HuH-7 (cell line): ENCODE results near the gene PEX11B.
A peak's percentile ranks its signal among the peaks of the same experiment; 100 is the strongest.

Experiments used
- DNase-seq: peaks from one replicate; pipeline ENCODE4 v3.0.0; 2011; ENCODE audit warnings: low spot score

Gene PEX11B

GRCh38 chr1:145906954-145907753 lies 11.4 kb downstream of the PEX11B start:
- DNase-seq: no peak

DNA sequence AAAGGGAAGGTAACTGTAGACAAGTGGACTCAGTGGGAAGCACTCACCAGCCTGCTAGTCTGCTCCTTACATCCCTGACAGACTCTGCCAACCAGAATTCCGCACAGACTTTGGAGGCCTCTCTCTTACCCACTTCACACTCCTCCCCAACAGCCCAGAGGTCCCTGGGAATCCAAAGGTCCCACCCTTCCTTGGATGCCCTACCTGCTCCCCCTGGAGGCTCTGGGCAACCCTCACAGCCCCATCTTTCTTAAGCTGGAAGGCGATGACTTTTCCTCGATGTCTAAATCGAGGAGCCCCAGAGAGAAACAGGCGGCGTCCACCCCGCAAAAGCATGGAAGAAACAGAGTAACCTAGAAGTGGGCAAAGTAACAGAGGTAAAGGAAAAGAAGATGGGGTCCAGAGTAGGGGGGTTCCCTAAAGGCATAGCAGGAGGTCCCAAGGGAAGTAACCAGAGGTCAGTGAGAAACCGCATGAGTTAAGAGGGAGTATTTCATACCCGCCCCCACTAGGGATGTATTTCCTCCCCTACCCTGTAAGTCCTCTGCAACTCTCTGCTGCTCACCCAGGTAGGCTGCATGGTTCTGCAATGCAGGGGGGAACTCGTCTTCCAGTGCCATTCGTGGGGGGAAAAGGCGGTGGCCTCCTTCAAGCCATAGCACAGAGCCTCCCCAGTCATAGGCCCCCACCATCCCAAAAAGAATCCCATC lies 17.1 kb downstream of the PEX11B start:
- DNase-seq: no peak

- no peak for DNase-seq
Measured at GRCh38 chr1:145898756-145899155, 19.8 kb downstream of the PEX11B start.

- DNase-seq: no peak
Measured at GRCh38 chr1:145897969-145898368, 20.5 kb downstream of the PEX11B start.

DNA sequence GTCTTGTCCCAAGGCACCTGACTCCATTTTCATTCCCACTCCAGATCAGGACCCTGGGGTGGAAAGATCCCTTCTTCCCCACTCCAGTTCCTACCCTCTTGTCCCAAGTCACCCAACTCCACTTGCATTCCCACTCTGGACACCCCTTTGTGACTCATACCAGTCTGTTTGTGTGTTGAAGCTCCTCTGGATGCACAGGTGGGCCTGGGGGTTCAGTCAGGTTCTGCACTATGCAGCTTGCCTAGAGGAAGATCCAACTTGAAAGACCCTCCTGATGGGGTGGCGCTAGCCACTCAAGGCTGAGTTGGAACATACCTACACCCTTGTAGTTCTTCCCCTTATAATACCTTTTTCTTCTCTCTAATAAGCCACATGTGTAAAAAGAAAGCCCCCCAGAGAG lies 23.0 kb downstream of the PEX11B start:
- DNase-seq: no peak

DNA sequence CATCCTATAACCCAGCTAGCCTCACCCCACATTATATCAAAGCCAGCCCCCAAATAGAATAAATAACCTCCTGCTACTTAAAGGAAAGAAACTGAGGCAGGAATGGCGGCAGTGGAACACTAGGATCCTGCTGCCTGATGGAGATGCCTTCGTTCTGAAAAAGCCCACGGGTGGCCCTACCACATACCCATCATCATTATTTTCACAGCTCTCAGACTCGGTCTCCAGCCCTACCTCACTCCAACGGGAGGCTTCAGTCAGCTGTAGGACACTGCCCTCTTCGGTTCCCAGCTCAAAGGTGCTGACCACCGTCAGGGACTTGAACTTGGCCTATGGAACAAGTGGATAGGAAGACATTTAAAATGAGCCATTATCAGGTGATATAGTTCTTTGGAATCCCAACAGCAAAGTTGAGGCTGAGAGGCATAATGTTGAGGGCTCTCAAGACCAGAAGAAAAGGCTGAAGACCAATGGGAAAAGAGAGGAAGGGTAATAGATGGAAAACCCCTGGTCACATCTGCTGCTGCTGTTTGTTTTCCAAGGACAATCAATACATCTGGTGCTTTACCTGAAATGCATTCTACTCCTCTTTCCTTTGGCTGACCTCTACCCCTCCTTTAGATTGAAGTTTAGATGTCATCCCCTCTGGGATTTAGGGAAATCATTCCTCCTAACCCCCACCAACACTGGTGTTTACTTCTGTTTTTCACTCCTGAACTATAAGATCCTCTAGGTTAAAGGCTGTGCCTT lies 25.0 kb downstream of the PEX11B start:
- DNase-seq: no peak

DNA sequence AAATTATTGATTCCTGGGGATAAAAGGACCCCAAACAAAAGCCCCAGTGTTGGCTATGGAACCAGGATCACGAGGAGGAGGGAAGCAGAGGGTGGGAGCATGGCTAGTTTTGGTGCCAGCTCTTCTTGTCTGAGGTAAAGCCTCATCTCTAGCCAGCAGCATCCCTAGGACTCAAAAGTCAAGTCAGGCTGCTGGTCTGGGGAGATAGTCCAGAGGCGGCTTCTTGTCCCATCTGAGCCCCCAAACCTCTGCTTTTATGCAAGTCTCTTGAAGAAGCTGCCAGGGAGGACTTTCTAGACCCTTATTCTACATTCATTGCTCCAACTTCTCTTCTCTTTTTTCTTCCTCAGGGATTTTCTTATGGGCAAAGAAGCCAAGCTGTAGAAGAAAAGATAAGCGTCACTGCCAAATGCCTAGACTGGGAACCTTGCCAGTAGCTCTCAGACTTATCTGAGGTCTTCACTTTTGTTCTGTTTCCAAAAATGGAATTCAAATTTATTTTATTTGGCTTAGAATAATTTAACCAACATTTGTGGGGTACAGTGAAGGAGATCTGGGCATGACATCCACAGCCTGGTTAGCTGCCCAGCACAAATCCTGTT lies 25.9 kb downstream of the PEX11B start:
- DNase-seq: no peak

- peak; percentile 86 for DNase-seq
Measured at GRCh38 chr1:145891587-145892485, 26.7 kb downstream of the PEX11B start.

- no peak for DNase-seq
Measured at GRCh38 chr1:145891143-145891542, 27.4 kb downstream of the PEX11B start.

DNA sequence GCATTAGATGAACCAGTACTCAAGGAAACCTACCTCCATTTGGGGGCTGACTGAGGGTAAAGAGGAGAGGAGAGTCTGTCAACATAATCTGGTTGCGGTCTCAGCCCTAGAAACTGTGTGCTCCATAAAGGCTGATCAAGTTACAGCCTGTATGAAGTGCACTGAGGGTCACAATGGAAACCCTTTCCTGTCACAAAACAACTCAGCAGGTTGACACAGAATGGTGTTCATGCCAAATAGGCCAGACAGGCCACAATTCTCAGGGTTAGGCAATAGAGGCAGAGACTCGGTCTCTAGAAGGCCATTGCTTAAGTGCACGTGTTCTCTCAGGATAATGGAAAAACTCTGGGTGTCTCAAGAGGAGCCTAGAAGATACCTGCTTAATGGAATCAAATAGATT lies 28.8 kb downstream of the PEX11B start:
- no peak for DNase-seq

DNA sequence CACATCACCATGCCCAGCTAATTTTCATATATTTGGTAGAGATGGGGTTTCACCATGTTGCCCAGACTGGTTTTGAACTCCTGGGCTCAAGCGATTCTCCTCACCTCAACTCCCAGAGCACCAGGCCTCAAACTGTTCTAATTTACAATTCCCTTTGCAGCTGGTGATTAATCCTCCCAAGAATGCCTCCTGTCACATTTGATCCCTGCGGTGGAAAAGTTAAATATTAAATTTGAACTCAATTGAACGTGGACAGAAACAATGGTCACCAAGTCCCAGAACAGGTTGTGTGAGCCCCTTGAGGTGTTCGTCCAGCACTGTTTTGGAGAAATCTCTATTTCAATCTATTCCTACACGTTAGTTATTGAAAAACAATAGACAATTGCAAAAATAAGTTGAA lies 30.9 kb downstream of the PEX11B start:
- no peak for DNase-seq

DNA sequence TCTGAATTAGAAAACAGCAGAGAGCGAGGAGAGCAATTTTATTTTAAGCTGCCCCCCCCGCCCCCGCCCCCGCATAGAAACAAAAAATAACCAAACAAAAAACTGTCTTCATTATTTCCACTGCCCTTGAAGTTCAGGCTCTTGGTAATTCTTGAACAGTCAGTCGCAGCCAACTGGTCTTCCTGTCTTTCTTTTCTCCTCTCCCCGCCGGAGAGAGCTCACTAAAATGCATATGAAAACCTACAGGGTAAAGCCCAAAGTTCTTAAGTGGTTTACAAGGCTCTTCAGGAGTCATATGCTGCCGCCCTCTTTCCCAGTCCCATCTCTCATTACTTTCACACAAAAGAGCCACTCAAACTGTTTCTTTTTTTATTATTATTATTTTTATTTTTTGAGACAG lies 31.7 kb downstream of the PEX11B start:
- no peak for DNase-seq

DNA sequence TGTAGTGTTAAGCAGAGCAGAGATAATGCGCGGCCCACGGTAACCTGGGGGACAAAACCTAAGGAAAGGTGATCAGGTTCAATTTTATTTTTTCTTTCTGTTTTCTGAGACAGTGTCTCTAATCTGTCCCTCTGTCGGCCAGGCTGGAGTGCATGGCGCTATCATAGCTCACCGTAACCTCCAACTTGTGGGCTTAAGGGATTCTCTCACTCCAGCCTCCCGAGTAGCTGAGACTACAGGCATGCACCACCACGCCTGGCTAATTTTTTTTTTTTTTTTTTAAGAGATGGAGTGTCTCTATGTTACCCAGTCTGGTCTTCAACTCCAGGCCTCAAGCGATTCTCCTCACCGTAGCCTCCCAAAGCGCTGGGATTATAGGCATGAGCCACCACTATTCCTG lies 32.1 kb downstream of the PEX11B start:
- DNase-seq: no peak

DNA sequence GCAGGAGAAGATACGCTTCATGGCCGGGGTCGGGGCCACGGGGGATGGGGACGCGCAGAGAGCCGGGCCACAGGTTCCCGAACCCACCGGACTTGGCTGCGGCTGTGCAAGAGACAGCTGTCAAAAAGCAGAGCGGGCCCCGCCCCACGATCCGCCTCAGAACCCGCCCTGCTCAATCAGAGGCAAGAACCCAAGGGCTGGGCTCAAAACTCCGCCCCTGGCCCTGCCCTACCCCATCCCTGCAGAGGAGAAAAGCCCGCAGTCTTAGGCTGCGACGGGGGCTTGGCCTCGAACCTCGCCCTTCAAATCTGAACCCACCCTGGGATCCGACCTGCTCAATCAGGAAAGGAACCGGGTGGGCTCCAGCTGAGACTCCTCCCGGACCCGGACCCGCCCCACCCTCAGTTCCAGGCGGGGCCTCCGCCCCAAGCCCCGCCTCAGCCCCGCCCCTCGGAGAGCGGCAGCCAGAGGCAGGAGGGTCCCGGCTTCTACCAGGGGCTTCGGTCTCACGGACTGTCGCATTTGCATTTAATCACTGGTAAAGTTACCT lies 32.7 kb downstream of the PEX11B start, which contains the start of gene ANKRD35:
Gene ANKRD35, minus strand, starts transcription at position 129 of the 550 bp plus-strand sequence. Its CDS starts 108 bp downstream, at position 21.
- DNase-seq: peak; percentile 88

GRCh38 chr1:145884675-145885074 lies 33.8 kb downstream of the PEX11B start:
- no peak for DNase-seq

DNA sequence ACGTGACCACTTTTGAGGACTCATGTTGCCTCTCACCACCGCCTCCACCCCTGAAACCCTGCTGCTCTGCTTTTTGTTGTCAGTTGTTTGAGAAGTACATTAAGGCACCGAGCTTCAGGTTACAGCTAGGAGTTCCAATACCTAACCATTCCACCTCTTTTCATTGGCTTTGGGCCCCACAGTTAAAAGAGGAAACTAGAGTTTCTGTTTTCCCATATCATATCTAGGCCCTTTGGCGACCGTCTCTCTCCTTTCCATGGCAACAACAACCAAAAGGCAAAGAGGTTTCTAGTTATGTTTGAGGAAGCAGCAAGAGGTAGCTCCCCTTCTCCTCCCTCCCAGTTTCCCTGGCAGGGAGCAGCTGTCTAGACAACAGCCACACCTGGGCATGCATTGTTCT lies 38.7 kb downstream of the PEX11B start:
- DNase-seq: no peak

DNA sequence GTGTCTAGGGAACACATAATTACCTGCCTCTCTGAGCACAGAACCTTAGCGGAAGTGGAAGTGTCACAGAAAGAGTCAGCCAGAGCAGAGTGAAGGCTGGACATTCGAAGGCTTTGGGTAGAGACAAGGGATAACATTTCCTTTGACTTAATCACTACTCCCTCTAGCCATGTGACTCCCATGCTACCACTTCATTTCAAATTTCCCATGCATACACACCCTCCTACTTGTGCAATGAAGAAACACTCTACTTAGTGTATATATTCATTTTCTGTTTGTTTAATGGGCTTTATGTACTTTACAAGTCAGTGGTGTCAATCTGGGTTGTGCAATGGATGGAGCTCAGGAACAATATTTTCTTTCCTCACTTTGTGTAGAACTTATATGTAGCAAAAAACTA lies 39.8 kb downstream of the PEX11B start:
- DNase-seq: no peak

DNA sequence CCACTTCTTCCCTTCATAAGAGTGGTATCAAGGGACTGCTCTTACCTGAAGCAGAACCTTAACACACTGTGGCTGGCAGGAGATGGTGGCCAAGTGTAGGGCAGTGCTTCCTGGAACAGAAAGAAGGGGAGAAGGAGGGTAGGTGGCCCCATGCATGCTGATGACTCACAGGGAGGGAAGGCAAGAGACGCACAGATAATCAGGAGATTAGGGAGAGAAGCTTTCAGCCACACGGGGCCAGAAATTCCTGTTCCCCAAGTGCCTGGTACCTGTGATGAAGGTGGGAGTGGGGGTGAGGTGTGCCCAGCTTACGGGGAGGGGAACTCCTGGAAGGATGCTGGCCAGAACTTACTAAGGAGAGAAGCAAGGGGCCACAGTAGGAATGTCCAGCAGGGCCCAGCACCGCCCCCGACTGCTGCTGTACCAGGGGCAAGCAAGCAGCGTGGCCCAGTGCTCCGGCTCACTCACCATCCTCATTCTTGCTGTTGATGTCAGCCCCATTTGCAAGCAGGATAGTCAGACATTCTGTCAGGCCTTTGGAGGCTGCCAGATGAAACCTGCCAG lies 40.5 kb downstream of the PEX11B start:
- no peak for DNase-seq

GRCh38 chr1:145874646-145875045 lies 43.9 kb downstream of the PEX11B start:
- DNase-seq: no peak
